Measurements from ENCODE around the gene EPHA8. TPM values are rescaled to one million over a fixed set of nuclear protein-coding genes. Genes with fewer than 3 reads are reported as not detected.

The EPHA8 gene
- total RNA-seq, 3 donors from 2014 or later (not counting 1 experiment from before 2014, with no cell fraction given) = not detected

GRCh38 chr1:22542886-22543285, 20.4 kb upstream of the EPHA8 start:
- Mint-ChIP-seq H3K4me1 (peaks cover 6 to 15% of the 10 kb centered on the region in 2 donors), H3K9me3 (no peaks in the 10 kb centered on the region), H3K27me3 (ENCODE audit: low read depth in 2 of 2) (peaks cover 0 to 12% of the 10 kb centered on the region in 2 donors), H3K4me3 (no peak overlapping the region), H3K27ac (no peak overlapping the region), H3K36me3 (no peaks in the 10 kb centered on the region)
- Histone ChIP-seq H3K27me3 (ENCODE audit: control insufficient read depth, insufficient read depth, low read length) (no peaks in the 10 kb centered on the region), H3K4me1 (ENCODE audit: control insufficient read depth, insufficient read depth, low read length) (no peaks in the 10 kb centered on the region), H3K9me3 (ENCODE audit: control insufficient read depth, insufficient read depth, low read length) (no peaks in the 10 kb centered on the region), H3K36me3 (ENCODE audit: control insufficient read depth, insufficient read depth, low read length) (no peaks in the 10 kb centered on the region), H3K4me3 (ENCODE audit: low read length) (no peak overlapping the region), H3K27ac (ENCODE audit: low read length) (no peak overlapping the region)
- TF ChIP-seq, protein P1, sequence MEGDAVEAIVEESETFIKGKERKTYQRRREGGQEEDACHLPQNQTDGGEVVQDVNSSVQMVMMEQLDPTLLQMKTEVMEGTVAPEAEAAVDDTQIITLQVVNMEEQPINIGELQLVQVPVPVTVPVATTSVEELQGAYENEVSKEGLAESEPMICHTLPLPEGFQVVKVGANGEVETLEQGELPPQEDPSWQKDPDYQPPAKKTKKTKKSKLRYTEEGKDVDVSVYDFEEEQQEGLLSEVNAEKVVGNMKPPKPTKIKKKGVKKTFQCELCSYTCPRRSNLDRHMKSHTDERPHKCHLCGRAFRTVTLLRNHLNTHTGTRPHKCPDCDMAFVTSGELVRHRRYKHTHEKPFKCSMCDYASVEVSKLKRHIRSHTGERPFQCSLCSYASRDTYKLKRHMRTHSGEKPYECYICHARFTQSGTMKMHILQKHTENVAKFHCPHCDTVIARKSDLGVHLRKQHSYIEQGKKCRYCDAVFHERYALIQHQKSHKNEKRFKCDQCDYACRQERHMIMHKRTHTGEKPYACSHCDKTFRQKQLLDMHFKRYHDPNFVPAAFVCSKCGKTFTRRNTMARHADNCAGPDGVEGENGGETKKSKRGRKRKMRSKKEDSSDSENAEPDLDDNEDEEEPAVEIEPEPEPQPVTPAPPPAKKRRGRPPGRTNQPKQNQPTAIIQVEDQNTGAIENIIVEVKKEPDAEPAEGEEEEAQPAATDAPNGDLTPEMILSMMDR (IDR thresholded peaks at IDR 0.05) = no peak
- DNase-seq (no peak), ATAC-seq (no peak)
- WGBS (ENCODE audit: insufficient coverage) = 88% methylated on average over 9 of the region's 9 CpGs
- intact Hi-C loops (cut with micrococcal nuclease) = no loop called here

DNA sequence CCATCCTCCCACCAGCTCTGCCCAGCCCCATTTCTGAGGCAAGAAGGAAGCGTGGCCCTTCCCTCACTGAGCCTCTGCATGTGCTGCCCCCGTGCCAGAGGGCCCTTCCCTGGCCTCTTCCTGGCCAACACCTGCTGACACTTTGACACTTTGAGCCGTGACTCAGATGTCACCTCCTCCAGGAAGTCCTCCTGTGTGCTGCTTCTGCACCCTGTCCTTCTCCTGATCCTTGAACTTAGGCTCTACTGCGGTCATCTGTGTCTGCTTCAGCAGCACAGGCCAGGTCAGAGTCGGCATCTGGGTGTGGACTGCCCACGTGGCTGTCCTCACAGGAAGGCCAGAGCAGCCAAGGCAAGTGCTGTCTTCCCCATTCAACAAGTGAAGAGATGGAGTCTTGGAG, 19.6 kb upstream of the EPHA8 start:
- TF ChIP-seq, protein P1 (IDR thresholded peaks at IDR 0.05) = no peak
- Mint-ChIP-seq H3K36me3 (no peaks in the 10 kb centered on the region), H3K9me3 (no peaks in the 10 kb centered on the region), H3K27ac (no peak overlapping the region), H3K27me3 (ENCODE audit: low read depth in 2 of 2) (peaks cover 4 to 15% of the 10 kb centered on the region in 2 donors), H3K4me1 (peaks cover 6 to 15% of the 10 kb centered on the region in 2 donors), H3K4me3 (no peak overlapping the region)
- ATAC-seq (no peak), DNase-seq (no peak)
- H3K27ac ChIP-seq (ENCODE audit: low read length) = no peak overlapping the region
- H3K9me3 ChIP-seq (ENCODE audit: control insufficient read depth, insufficient read depth, low read length) = no peaks in the 10 kb centered on the region
- intact Hi-C loops (cut with micrococcal nuclease) = no loop called here
- no peaks in the 10 kb centered on the region for H3K27me3 ChIP-seq (ENCODE audit: control insufficient read depth, insufficient read depth, low read length)
- no peak overlapping the region for H3K4me3 ChIP-seq (ENCODE audit: low read length)
- WGBS (ENCODE audit: insufficient coverage) = 68% methylated on average over 6 of the region's 6 CpGs
- no peaks in the 10 kb centered on the region for H3K4me1 ChIP-seq (ENCODE audit: control insufficient read depth, insufficient read depth, low read length)
- no peaks in the 10 kb centered on the region for H3K36me3 ChIP-seq (ENCODE audit: control insufficient read depth, insufficient read depth, low read length)

DNA sequence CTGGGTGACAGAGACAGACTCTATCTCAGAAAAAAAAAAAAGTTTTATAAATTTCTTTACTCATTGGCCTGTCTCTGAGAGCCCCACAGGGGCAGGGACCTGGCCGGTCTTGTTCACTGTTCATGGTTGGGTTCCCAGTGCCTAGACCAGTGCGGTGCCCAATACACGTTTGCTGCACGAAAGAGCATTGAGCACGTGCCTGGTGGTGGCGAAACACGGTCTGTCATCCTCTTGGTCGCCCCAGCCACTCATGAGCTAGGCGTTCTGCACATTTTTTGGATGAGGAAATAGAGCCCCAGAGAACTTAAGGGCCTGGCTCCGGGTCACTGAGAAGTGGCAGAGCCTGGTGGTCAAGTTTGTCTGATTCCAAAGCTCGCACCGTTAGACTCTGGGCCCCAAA, 18.7 kb upstream of the EPHA8 start:
- H3K4me1 Mint-ChIP-seq = peaks cover 1 to 9% of the 10 kb centered on the region in 2 donors
- no peaks in the 10 kb centered on the region for H3K36me3 ChIP-seq (ENCODE audit: control insufficient read depth, insufficient read depth, low read length)
- WGBS (ENCODE audit: insufficient coverage) = 87% methylated on average over 12 of the region's 12 CpGs
- TF ChIP-seq, protein P1 (IDR thresholded peaks at IDR 0.05) = no peak
- intact Hi-C loops (cut with micrococcal nuclease) = no loop called here
- no peak overlapping the region for H3K4me3 ChIP-seq (ENCODE audit: low read length)
- H3K9me3 ChIP-seq (ENCODE audit: control insufficient read depth, insufficient read depth, low read length) = no peaks in the 10 kb centered on the region
- no peaks in the 10 kb centered on the region for H3K4me1 ChIP-seq (ENCODE audit: control insufficient read depth, insufficient read depth, low read length)
- no peaks in the 10 kb centered on the region for H3K36me3 Mint-ChIP-seq
- no peak overlapping the region for H3K4me3 Mint-ChIP-seq
- no peak overlapping the region for H3K27ac Mint-ChIP-seq
- H3K27ac ChIP-seq (ENCODE audit: low read length) = no peak overlapping the region
- peaks cover 7 to 17% of the 10 kb centered on the region in 2 donors for H3K27me3 Mint-ChIP-seq (ENCODE audit: low read depth in 2 of 2)
- ATAC-seq (no peak), DNase-seq (no peak)
- H3K27me3 ChIP-seq (ENCODE audit: control insufficient read depth, insufficient read depth, low read length) = no peaks in the 10 kb centered on the region
- H3K9me3 Mint-ChIP-seq = no peaks in the 10 kb centered on the region

DNA sequence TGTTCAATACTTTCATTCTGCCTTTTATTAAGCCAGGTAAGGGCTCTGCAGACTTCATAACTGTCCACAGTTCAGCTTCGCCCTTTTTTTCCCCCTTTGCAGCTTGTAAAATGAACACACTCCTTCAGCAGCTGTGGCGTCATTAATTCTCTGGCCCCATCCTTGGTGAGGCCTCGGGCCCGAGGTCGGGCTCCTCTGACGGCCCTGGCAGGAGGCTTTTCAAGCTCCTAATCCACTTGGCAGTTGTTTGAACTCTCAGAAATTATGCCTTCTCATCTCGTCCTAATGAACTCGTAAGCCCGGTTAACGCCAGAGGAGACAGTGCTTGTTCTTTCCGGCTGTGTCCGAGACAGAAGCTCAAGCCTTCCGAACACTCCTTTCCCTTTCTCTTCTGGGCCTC, 18.1 kb upstream of the EPHA8 start:
- H3K27me3 Mint-ChIP-seq (ENCODE audit: low read depth in 2 of 2) = peaks cover 7 to 17% of the 10 kb centered on the region in 2 donors
- no peaks in the 10 kb centered on the region for H3K27me3 ChIP-seq (ENCODE audit: control insufficient read depth, insufficient read depth, low read length)
- no peaks in the 10 kb centered on the region for H3K36me3 ChIP-seq (ENCODE audit: control insufficient read depth, insufficient read depth, low read length)
- DNase-seq (no peak), ATAC-seq (no peak)
- H3K9me3 Mint-ChIP-seq = no peaks in the 10 kb centered on the region
- H3K36me3 Mint-ChIP-seq = no peaks in the 10 kb centered on the region
- H3K9me3 ChIP-seq (ENCODE audit: control insufficient read depth, insufficient read depth, low read length) = no peaks in the 10 kb centered on the region
- intact Hi-C loops (cut with micrococcal nuclease) = no loop called here
- no peak overlapping the region for H3K27ac ChIP-seq (ENCODE audit: low read length)
- H3K4me3 ChIP-seq (ENCODE audit: low read length) = no peak overlapping the region
- H3K27ac Mint-ChIP-seq = no peak overlapping the region
- H3K4me1 ChIP-seq (ENCODE audit: control insufficient read depth, insufficient read depth, low read length) = no peaks in the 10 kb centered on the region
- peaks cover 0 to 4% of the 10 kb centered on the region in 2 donors for H3K4me1 Mint-ChIP-seq
- H3K4me3 Mint-ChIP-seq = no peak overlapping the region
- TF ChIP-seq, protein P1 (IDR thresholded peaks at IDR 0.05) = no peak
- 78% methylated on average over 13 of the region's 13 CpGs for WGBS (ENCODE audit: insufficient coverage)
